Measurements from ENCODE around the gene BEST1. TPM values are rescaled to one million over a fixed set of nuclear protein-coding genes. Genes with fewer than 3 reads are reported as not detected.

BEST1 gene
- total RNA-seq, 1 donor from 2014 or later: not detected

- intact Hi-C loops (cut with micrococcal nuclease): no loop called here
Observed at GRCh38 chr11:61914471-61915171, 35.5 kb upstream of the BEST1 start.

- intact Hi-C loops (cut with micrococcal nuclease): no loop called here
Observed at GRCh38 chr11:61916737-61917333, 33.3 kb upstream of the BEST1 start.

DNA sequence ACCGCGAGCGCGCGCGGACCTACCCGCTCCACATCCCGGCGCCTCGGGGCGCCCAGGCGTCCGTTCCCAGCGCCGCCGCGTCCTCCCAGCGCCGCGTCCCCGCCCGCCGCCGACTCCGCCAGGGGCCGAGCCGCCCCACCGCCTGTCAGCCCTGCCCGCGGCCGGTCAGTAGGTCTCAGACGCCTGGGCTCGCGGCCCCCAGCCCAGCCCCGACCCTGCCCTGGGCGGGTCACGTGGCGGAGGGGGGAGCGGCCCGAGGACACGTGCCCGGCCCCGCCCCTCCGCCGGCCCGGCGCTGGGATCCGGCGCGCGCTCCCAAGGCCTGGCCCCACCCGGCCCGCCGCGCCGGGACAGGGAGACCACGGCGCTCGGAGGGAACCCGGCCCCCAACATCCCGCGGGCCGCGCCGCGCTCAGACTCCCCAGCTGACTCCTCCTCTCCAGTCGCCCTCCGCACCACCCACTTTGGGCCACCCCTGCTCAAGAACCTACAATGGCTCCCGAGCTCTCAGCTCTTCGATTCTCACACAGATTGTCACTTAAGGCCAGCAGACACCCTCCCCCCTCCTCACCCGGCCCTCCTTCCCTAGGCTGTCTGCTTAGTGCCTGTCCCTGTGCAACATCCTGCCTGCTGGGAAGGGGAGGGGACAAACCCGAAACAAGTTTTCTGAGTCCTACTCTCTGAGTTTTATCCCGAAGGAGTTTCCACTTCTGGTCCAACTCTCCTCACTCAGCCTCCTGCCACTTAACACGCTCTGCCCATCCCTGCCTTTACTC, 32.6 kb upstream of the BEST1 start, which contains the start of gene RAB3IL1:
RAB3IL1 (minus strand) TSS at position 233 of the 776 bp plus-strand sequence; CDS start at position 34, 199 bp downstream.
- intact Hi-C loops (cut with micrococcal nuclease): no loop called here

GRCh38 chr11:61918251-61918937, 31.8 kb upstream of the BEST1 start:
- intact Hi-C loops (cut with micrococcal nuclease): no loop called here

- intact Hi-C loops (cut with micrococcal nuclease): no loop called here
Observed at GRCh38 chr11:61918938-61919704, 31.0 kb upstream of the BEST1 start.

GRCh38 chr11:61919705-61920631, 30.2 kb upstream of the BEST1 start:
- intact Hi-C loops (cut with micrococcal nuclease): no loop called here

GRCh38 chr11:61921446-61921845, 28.7 kb upstream of the BEST1 start:
- intact Hi-C loops (cut with micrococcal nuclease): no loop called here

DNA sequence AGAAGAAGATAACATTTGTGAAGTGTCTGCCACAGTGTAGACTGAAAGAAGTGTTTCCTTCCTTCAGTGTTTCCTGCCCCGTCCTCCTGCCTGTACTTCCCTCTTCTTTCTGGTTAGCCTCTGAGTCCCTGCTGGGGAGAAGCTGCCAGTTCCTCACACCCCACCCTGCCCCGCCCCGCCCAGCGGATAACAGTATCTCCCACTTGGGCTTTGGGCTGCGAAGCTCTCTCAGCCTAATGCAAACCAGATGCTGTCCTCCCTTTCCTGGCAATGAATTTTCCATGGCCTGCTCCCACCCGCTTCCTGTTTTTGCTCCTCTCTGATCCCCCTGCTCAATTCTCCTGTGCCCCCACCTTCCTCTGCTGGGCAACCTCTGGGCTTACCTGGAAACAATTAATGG, 27.6 kb upstream of the BEST1 start:
- intact Hi-C loops (cut with micrococcal nuclease): no loop called here

- intact Hi-C loops (cut with micrococcal nuclease): no loop called here
Observed at GRCh38 chr11:61923166-61924063, 26.7 kb upstream of the BEST1 start.

DNA sequence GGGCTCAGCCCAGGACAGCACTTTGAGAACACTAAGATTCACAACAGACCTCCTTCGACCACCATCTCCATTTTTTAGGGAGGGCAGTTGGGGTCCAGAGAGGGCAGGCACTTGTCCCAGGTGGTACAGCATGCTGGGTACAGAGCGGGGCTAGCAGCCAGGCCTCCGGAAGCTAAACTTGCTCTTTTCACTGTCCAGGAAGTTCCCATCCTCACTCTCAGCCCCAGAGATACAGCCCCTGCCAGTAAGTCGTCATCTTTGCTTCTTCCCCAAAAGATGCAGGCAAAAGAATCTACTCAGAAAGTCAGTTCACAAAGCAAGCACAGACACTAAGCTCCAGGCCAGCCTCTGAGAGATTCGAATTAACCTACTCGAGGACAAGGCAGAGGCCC, 26.1 kb upstream of the BEST1 start:
- intact Hi-C loops (cut with micrococcal nuclease): no loop called here

- intact Hi-C loops (cut with micrococcal nuclease): no loop called here
Observed at GRCh38 chr11:61925736-61926135, 24.4 kb upstream of the BEST1 start.

DNA sequence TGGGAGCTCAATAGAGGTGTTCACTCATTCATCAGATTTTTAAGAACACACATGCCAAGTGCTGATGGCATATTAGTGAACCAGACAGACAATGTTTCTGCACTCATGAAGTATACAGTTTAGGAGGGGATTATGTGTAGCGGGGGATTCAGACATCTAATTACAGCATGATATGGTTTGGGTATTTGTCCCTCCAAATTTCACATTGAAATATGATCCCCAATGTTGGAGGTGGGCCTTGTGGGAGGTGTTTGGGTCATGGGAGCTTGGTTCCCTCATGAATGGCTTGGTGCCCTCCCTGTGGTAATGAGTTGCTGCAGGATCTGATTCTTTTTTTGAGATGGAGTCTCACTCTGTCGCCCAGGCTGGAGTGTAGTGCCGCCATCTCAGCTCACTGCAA, 23.9 kb upstream of the BEST1 start:
- intact Hi-C loops (cut with micrococcal nuclease): no loop called here

DNA sequence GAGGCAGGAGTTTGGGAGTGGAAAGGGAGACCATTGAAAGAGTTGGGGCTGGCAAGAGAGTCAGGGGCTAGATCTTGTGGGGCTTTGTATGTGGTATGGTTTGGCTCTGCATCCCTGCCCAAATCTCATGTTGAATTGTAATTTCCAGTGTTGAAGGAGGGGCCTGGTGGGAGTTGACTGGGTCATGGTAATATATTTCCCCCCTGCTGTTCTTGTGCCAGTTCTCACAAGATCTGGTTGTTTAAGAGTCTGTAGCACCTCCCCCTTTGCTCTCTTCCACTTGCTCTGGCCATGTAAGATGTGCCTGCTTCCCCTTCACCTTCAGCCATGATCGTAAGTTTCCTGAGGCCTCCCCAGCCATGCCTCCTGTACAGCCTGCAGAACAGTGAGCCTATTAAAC, 22.6 kb upstream of the BEST1 start:
- intact Hi-C loops (cut with micrococcal nuclease): no loop called here

DNA sequence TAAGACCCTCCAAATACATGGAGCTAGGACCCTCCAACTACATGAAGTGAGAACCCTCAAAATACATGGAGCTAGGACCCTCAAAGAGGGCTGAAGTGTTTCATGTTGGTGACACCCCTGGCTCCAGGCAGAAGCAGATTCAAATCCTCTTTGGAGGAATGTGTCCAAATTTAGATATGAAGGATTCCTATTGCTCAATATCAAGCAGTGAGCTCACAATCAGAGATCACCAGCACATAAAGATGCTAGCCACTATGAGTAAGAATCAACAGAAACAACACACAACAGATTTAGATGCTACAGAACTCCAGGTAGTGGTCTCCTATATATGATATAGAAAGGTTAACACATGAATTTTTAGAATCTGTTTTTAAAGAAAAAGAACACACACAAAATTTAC, 21.5 kb upstream of the BEST1 start:
- intact Hi-C loops (cut with micrococcal nuclease): no loop called here

- intact Hi-C loops (cut with micrococcal nuclease): no loop called here
Observed at GRCh38 chr11:61930933-61931332, 19.2 kb upstream of the BEST1 start.

- intact Hi-C loops (cut with micrococcal nuclease): no loop called here
Observed at GRCh38 chr11:61935861-61936260, 14.3 kb upstream of the BEST1 start.

DNA sequence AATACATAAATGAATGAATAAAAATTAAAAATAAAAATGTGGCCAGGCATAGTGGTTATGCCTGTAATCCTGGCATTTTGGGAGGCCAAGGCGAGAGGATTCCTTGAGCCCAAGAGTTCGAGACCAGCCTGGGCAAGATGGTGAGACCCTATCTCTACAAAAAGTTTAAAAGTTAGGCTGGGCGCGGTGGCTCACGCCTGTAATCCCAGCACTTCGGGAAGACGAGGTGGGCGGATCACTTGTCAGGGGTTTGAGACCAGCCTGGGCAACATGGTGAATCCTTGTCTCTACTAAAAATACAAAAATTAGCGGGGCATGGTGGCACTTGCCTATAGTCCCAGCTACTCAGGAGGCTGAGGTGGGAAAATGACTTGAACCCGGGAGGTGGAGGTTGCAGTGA, 9.7 kb upstream of the BEST1 start:
- intact Hi-C loops (cut with micrococcal nuclease): no loop called here

DNA sequence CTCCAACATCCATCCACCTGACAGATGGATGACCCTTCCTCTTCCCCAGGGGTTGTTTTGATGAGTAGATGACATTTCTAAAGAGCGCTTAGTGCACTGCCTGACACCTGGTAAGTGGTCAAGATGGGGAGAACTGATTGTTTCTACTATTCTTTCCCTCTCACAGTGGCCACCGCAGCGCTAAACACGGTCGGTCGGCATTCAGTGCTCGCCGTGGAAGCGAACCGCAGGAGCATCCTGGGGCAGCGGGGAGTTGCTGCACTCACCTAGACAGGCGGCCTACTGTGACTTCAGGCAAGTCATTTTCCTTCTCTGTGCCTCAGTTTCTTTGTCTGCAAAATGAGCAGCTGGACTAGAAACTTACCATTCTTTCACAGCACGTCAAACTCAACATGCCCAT, 5.0 kb upstream of the BEST1 start:
- intact Hi-C loops (cut with micrococcal nuclease): loop anchor here (5.0 kb wide), 2 partner anchors 137 to 162 kb away; no protein-coding TSS in a partner anchor

DNA sequence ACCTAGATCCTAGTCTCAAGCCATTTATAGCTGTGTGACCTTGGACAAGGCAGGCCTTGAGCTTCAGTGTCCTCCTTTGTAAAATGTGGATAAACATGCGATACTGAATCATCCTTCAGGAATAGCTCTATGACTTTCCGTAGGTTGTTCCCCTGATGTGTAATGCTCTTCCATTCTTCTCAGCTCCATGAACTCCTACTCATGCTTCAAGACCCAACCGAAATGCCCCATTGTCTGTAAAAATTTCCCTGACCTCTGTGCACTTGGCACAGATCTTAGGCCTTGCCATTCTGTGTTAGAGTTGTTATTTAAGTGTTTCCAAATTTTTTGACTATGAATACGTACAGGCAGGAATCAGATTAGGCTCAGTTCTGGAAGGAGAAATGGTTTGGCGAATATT, 3.3 kb upstream of the BEST1 start:
- intact Hi-C loops (cut with micrococcal nuclease): loop anchor here (1.0 to 5.0 kb wide), 5 partner anchors 48 to 160 kb away; no protein-coding TSS in a partner anchor

Measured in T-helper 2 cell treated with Interferon-gamma antibody and Interleukin-4, amounts not matched to agents 100 ng/mL and 5 ng/mL, for 36 hours (primary cell).